Activated CD4-positive, alpha-beta T cell treated with anti-CD3 and anti-CD28 coated beads, Interleukin-2, amount 10 ng/mL, durations not matched to agents 7 days and 5 days (primary cell): ENCODE data around the gene AGBL4. TPM values are rescaled to one million over a fixed set of nuclear protein-coding genes. Genes with fewer than 3 reads are reported as not detected.

Experiments
- CTCF ChIA-PET: fragments of 350-600 bp; sonication (Branson Sonifier 250); formaldehyde crosslinking; loops from one replicate; lab custom pipeline; 2021; ENCODE audit warnings: antibody characterized with exemption; lab: Charles Lee
- POLR2A ChIA-PET: fragments of 350-600 bp; sonication (Branson Sonifier 250); formaldehyde crosslinking; loops from one replicate; lab custom pipeline; 2021; ENCODE audit warnings: antibody characterized with exemption; lab: Charles Lee
- DNase-seq: peaks from one replicate; pipeline ENCODE4 v3.0.0-alpha.2; 2020
- H3K27ac Mint-ChIP-seq: one replicate; pipeline ENCODE4 v1.8.0; 2021; ENCODE audit warnings: mild to moderate bottlenecking, moderate library complexity, mixed read lengths
- H3K27me3 Mint-ChIP-seq: one replicate; pipeline ENCODE4 v1.8.0; 2021; ENCODE audit warnings: mixed read lengths
- H3K36me3 Mint-ChIP-seq: one replicate; pipeline ENCODE4 v1.8.0; 2021; ENCODE audit warnings: low read depth, mixed read lengths
- H3K4me1 Mint-ChIP-seq: one replicate; pipeline ENCODE4 v1.8.0; 2021; ENCODE audit warnings: mixed read lengths
- H3K4me3 Mint-ChIP-seq: one replicate; pipeline ENCODE4 v1.8.0; 2021; ENCODE audit warnings: mild to moderate bottlenecking, moderate library complexity, mixed read lengths
- H3K9me3 Mint-ChIP-seq: one replicate; pipeline ENCODE4 v1.8.0; 2021; ENCODE audit warnings: mixed read lengths
- total RNA-seq, 2 experiments: library from RNA; stranded (reverse); gene quantifications; one replicate each; pipeline ENCODE4 v1.2.3, GENCODE V29; 2021

AGBL4 gene
- total RNA-seq, 2 experiments from 2014 or later: not detected

DNA sequence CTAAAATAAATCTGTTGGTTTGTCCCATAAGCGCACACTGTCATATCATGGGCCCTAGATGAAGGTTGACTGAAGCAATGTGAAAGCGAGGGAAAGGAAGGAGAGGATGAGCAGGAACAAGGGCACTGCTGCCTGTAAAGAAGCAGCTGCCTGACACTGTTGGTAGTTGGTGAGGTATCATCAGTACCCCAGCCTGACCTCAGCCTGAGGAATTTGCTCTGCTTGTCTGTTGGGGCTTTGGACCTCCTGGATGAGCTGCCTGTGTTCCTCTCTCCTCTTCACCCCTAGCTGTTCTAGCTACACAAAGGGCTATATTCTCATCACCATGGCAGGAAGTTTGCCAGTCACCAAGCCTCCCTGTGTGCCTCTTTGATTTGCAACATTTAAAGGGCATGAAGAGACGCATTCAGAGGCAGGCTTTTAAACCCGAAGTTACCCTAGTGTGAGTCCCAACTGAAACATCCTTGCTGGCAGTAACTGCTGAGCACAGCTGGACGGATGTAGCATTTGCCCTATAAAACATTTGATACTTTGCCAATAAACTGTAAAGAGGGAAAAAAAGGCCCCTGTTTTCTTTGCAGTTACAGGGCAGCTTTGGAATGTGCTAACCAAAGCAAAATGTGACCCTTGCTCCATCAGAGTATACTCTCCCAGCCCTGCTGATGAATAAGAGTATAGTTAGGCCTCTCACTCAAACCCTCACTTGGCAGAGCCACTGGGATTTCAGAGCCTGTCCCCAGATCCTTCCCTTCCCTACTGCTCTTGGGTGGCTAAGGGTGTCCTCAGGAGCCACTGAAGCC lies 1529.6 kb downstream of the AGBL4 start:
- POLR2A ChIA-PET: no interaction called here

DNA sequence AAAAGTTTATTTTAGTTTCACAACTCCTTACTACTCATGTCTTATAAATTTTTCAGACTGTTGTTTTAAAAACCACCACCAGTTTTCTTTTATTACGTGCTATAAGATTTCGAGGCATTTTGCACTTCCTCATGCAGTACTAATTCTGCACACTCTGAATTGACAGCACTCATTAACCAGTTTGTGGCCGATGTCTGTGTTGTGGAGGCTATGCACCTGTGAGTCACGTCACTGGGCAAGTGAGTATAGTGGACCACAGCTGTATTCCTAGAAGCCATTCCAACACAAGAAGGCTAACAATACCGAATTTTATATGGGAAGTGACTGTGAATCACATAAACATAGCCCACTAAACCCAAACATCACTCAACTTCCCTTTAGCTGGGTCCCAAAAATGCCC lies 1530.7 kb downstream of the AGBL4 start:
- ChIA-PET POLR2A (no interaction called here), CTCF (no interaction called here)
- H3K4me1 Mint-ChIP-seq: no peaks in the 10 kb centered on the region
- H3K36me3 Mint-ChIP-seq: no peaks in the 10 kb centered on the region
- H3K27ac Mint-ChIP-seq: no peak overlapping the region
- H3K27me3 Mint-ChIP-seq: no peaks in the 10 kb centered on the region
- no peak overlapping the region for H3K4me3 Mint-ChIP-seq
- no peak for DNase-seq
- no peaks in the 10 kb centered on the region for H3K9me3 Mint-ChIP-seq

More for the DNA sequence above, 1529.6 kb downstream of the AGBL4 start:
- no peaks in the 10 kb centered on the region for H3K36me3 Mint-ChIP-seq
- no peak overlapping the region for H3K27ac Mint-ChIP-seq
- DNase-seq: no peak
- no peaks in the 10 kb centered on the region for H3K9me3 Mint-ChIP-seq
- no peaks in the 10 kb centered on the region for H3K27me3 Mint-ChIP-seq
- no peak overlapping the region for H3K4me3 Mint-ChIP-seq
- peaks cover 5% of the 10 kb centered on the region for H3K4me1 Mint-ChIP-seq
- CTCF ChIA-PET: no interaction called here

DNA sequence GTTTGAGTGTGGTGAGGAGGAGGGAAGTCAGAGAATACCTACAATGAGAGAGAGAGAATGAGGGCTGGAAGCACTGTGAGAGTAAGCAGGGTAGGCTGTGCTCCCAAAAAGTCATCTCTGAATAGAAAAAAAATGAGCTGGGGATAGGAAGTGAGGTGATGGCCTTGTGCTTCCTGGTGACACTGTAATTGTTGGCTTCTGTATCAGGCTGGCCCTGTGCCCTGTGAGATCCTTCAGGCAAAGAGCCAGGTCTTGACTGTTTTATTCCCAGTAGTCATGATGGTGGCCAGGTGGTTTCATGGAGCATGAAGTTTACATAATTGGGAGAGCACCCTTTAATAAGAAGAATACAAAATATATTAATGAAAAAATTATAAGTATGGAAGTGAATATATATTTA lies 1531.4 kb downstream of the AGBL4 start:
- Mint-ChIP-seq H3K27me3 (no peaks in the 10 kb centered on the region), H3K27ac (no peak overlapping the region), H3K4me1 (no peaks in the 10 kb centered on the region), H3K36me3 (no peaks in the 10 kb centered on the region), H3K4me3 (no peak overlapping the region), H3K9me3 (no peaks in the 10 kb centered on the region)
- ChIA-PET CTCF (no interaction called here), POLR2A (no interaction called here)
- DNase-seq: no peak

DNA sequence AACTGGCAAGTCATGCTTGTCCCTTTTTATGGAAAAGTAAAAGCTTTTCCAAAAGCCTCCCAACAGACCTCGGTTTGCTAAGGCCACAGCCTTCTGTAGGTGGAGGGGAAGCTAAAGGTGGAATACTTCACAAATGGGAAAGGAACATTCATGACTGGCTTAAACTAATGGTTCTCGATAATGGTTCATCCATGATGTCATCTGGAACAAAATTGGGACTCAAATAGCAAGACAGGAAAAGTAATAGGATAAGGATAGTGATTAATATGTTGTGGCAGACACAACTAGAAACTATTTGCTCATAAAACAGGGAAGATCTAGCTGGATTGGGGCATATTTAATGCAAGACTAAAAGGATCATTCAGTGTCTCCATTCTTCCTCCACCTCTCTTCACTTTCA lies 1535.0 kb downstream of the AGBL4 start:
- POLR2A ChIA-PET: no interaction called here
- no peaks in the 10 kb centered on the region for H3K4me1 Mint-ChIP-seq
- CTCF ChIA-PET: interaction anchor here (1.8 kb wide), 1 partner anchor 11 kb away, joined by 3 read pairs; no protein-coding TSS in a partner anchor
- H3K27ac Mint-ChIP-seq: no peak overlapping the region
- no peak for DNase-seq
- H3K27me3 Mint-ChIP-seq: no peaks in the 10 kb centered on the region
- no peaks in the 10 kb centered on the region for H3K9me3 Mint-ChIP-seq
- no peaks in the 10 kb centered on the region for H3K36me3 Mint-ChIP-seq
- no peak overlapping the region for H3K4me3 Mint-ChIP-seq

Other genes starting within 250 kb of the AGBL4 start
- gene ELAVL4, start 85.0 kb upstream of the AGBL4 start, total RNA-seq: not detected